IMR-90 (cell line): ENCODE measurements around the gene CNIH1. TPM values are rescaled to one million over a fixed set of nuclear protein-coding genes. Genes with fewer than 3 reads are reported as not detected.

Experiments
- ATAC-seq: fragments of 200-7000 bp; cut with Tn5 transposase; 2 replicates; pipeline ENCODE4 v1.9.1; 2020; ENCODE audit warnings: low read depth, mild to moderate bottlenecking, moderate library complexity
- BruUV-seq: library from RNA; stranded (reverse); fragments of 400-500 nt; replicated peaks from 2 replicates; lab custom pipeline; 2021; lab: Mats Ljungman, UMichigan
- CTCF ChIA-PET: fragments of 300-600 bp; formaldehyde crosslinking; extraction: SDS; loops from one replicate; lab custom pipeline; 2021; ENCODE audit warnings: antibody characterized with exemption; lab: Yijun Ruan, JAX
- POLR2A ChIA-PET: fragments of 300-600 bp; sonication (Branson Sonifier 250); formaldehyde crosslinking; loops from one replicate; lab custom pipeline; 2022; ENCODE audit warnings: antibody characterized with exemption; ENCODE audit not compliant: unreplicated experiment; lab: Charles Lee
- DNase-seq: peaks from one replicate; pipeline ENCODE4 v3.0.0; 2013
- H2AFZ ChIP-seq: replicated peaks from 2 replicates; pipeline ENCODE3; 2013; ENCODE audit warnings: low read length, mild to moderate bottlenecking; ENCODE audit not compliant: poor library complexity
- H2AK5ac ChIP-seq: 2 replicates; pipeline ENCODE4 v1.6.1; 2013; ENCODE audit warnings: low read depth, low read length, inconsistent platforms
- H2AK9ac ChIP-seq: replicated peaks from 2 replicates; pipeline ENCODE3; 2013; ENCODE audit warnings: mild to moderate bottlenecking, low read depth, low read length, moderate library complexity; ENCODE audit not compliant: poor library complexity
- H2BK120ac ChIP-seq: 2 replicates; pipeline ENCODE4 v1.6.1; 2013; ENCODE audit warnings: low read depth, low read length, inconsistent platforms
- H2BK15ac ChIP-seq: 3 replicates; pipeline ENCODE4 v1.6.1; 2013; ENCODE audit warnings: low read depth, low read length, inconsistent platforms
- H2BK20ac ChIP-seq: 2 replicates; pipeline ENCODE4 v1.6.1; 2013; ENCODE audit warnings: low read depth, mild to moderate bottlenecking, inconsistent platforms, low read length, moderate library complexity
- H2BK5ac ChIP-seq: 2 replicates; pipeline ENCODE4 v1.6.1; 2013; ENCODE audit warnings: mild to moderate bottlenecking, low read depth, low read length, inconsistent platforms; ENCODE audit not compliant: poor library complexity, severe bottlenecking
- H3K14ac ChIP-seq: replicated peaks from 2 replicates; pipeline ENCODE4 v1.6.1; 2013; ENCODE audit warnings: low read depth, low read length, inconsistent platforms
- H3K18ac ChIP-seq: 2 replicates; pipeline ENCODE4 v1.6.1; 2013; ENCODE audit warnings: low read depth, low read length, control low read depth
- H3K23ac ChIP-seq: 2 replicates; pipeline ENCODE4 v1.6.1; 2013; ENCODE audit warnings: low read depth, low read length, inconsistent platforms
- H3K27ac ChIP-seq: 2 replicates; pipeline ENCODE4 v1.5.1; 2013; ENCODE audit warnings: mild to moderate bottlenecking, control low read depth, low read length; ENCODE audit not compliant: insufficient read depth
- H3K27me3 ChIP-seq: 2 replicates; pipeline ENCODE4 v1.6.1; 2013; ENCODE audit warnings: low read length; ENCODE audit not compliant: control insufficient read depth, insufficient read depth
- H3K36me3 ChIP-seq: 2 replicates; pipeline ENCODE4 v1.6.1; 2013; ENCODE audit warnings: low read length, mixed read lengths; ENCODE audit not compliant: control insufficient read depth, insufficient read depth
- H3K4ac ChIP-seq: 2 replicates; pipeline ENCODE4 v1.6.1; 2013; ENCODE audit warnings: low read depth, low read length, inconsistent platforms
- H3K4me1 ChIP-seq: 2 replicates; pipeline ENCODE4 v1.6.1; 2013; ENCODE audit warnings: low read length, mixed read lengths; ENCODE audit not compliant: control insufficient read depth, insufficient read depth
- H3K4me2 ChIP-seq: 2 replicates; pipeline ENCODE4 v1.6.1; 2013; ENCODE audit warnings: low read depth, mild to moderate bottlenecking, control low read depth, low read length, moderate library complexity
- H3K4me3 ChIP-seq: 2 replicates; pipeline ENCODE4 v1.5.1; 2013; ENCODE audit warnings: low read depth, mild to moderate bottlenecking, control low read depth, low read length, moderate library complexity; ENCODE audit not compliant: insufficient read depth
- H3K56ac ChIP-seq: 2 replicates; pipeline ENCODE4 v1.6.1; 2013; ENCODE audit warnings: low read length, inconsistent platforms; ENCODE audit not compliant: insufficient read depth; ENCODE audit errors: extremely low read depth
- H3K79me1 ChIP-seq, 2 experiments: 2 replicates each; pipeline ENCODE4 v1.6.1; 2013; ENCODE audit warnings: low read length in 2 of 2, inconsistent platforms in 1 of 2, low read depth in 1 of 2
- H3K9ac ChIP-seq: 2 replicates; pipeline ENCODE4 v1.6.1; 2013; ENCODE audit warnings: low read depth, low read length, control low read depth
- H3K9me1 ChIP-seq: 2 replicates; pipeline ENCODE4 v1.6.1; 2013; ENCODE audit warnings: low read length, inconsistent platforms; ENCODE audit not compliant: insufficient read depth
- H3K9me3 ChIP-seq: 2 replicates; pipeline ENCODE4 v1.6.1; 2013; ENCODE audit warnings: low read length; ENCODE audit not compliant: control insufficient read depth, insufficient read depth
- H4K20me1 ChIP-seq: 2 replicates; pipeline ENCODE4 v1.6.1; 2013; ENCODE audit warnings: low read length, inconsistent platforms; ENCODE audit not compliant: insufficient read depth
- H4K5ac ChIP-seq: 2 replicates; pipeline ENCODE4 v1.6.1; 2013; ENCODE audit warnings: mild to moderate bottlenecking, low read depth, low read length, control low read depth
- H4K8ac ChIP-seq, 2 experiments: 2 replicates each; pipeline ENCODE4 v1.6.1; 2013; ENCODE audit warnings: low read depth in 2 of 2, low read length in 2 of 2, control low read depth in 1 of 2, inconsistent platforms in 1 of 2
- H4K91ac ChIP-seq: 2 replicates; pipeline ENCODE4 v1.6.1; 2013; ENCODE audit warnings: low read depth, low read length, inconsistent platforms; ENCODE audit not compliant: insufficient read depth
- BHLHE40 ChIP-seq: fragments of 150-350 bp; IDR thresholded peaks from 2 replicates; pipeline ENCODE4 v1.6.1; 2016; ENCODE audit warnings: mild to moderate bottlenecking, low read depth, low read length
- CHD1 ChIP-seq: IDR thresholded peaks from 2 replicates; pipeline ENCODE4 v1.6.1; 2012; ENCODE audit warnings: low read depth, low read length, improper control_type of control experiment
- ELK1 ChIP-seq: fragments of 150-350 bp; IDR thresholded peaks from 2 replicates; pipeline ENCODE4 v1.6.1; 2016; ENCODE audit warnings: low read depth, mild to moderate bottlenecking, low read length, moderate library complexity, borderline replicate concordance
- MAZ ChIP-seq: IDR thresholded peaks from 2 replicates; pipeline ENCODE4 v1.6.1; 2012; ENCODE audit warnings: low read depth, mild to moderate bottlenecking, low read length, improper control_type of control experiment, moderate library complexity, borderline replicate concordance
- MXI1 ChIP-seq: IDR thresholded peaks from 2 replicates; pipeline ENCODE4 v1.6.1; 2012; ENCODE audit warnings: low read depth, mild to moderate bottlenecking, low read length, moderate library complexity, borderline replicate concordance
- NFE2L2 ChIP-seq: fragments of 150-350 bp; IDR thresholded peaks from 2 replicates; pipeline ENCODE4 v1.6.1; 2016; ENCODE audit warnings: low read depth, mild to moderate bottlenecking, low read length
- POLR2A ChIP-seq: IDR thresholded peaks from 2 replicates; pipeline ENCODE4 v1.6.1; 2012; ENCODE audit warnings: mild to moderate bottlenecking, low read depth, low read length
- RAD21 ChIP-seq: IDR thresholded peaks from 2 replicates; pipeline ENCODE4 v1.6.1; 2012; ENCODE audit warnings: low read length, improper control_type of control experiment
- WGBS, 2 experiments: methylation state at CpG; one replicate each; pipeline versions ENCODE4 v1.1.5 to v1.1.7; 2013; ENCODE audit warnings: missing lambda C conversion rate in 2 of 2; ENCODE audit not compliant: insufficient read length in 1 of 2; ENCODE audit errors: extremely low coverage in 2 of 2; 5-methylcytosine and 5-hydroxymethylcytosine counted together
- dilution Hi-C: fragments of 300-500 bp; cut with HindIII; formaldehyde crosslinking; loops from one replicate; pipeline ENCODE4 v1.14.3; 2018; ENCODE audit warnings: low sequenced_read_pairs; ENCODE audit not compliant: unreplicated experiment
- in situ Hi-C: fragments of 300-500 bp; cut with MboI; formaldehyde crosslinking; loops from 3 replicates; pipeline ENCODE4 v1.14.3; 2019; ENCODE audit warnings: low sequenced_read_pairs, inconsistent platforms, mixed read lengths
- intact Hi-C: fragments of 100-400 bp; cut with micrococcal nuclease; formaldehyde crosslinking; loops from 2 replicates; pipeline ENCODE4 v1.10.0; 2022
- polyA plus RNA-seq, 3 experiments: library from polyadenylated mRNA; depleted of rRNA; stranded (reverse); fragments of >200 nt; gene quantifications; 2 replicates each; pipeline ENCODE4 v1.2.3, GENCODE V29; 2012; ENCODE audit warnings: low replicate concordance in 1 of 3
- total RNA-seq: library from RNA; depleted of rRNA; stranded (reverse); fragments of >200 nt; gene quantifications from 2 replicates; pipeline ENCODE4 v1.2.3, GENCODE V29; 2012
- TF ChIP-seq, protein P1 (sequence below): conservative IDR thresholded peaks from 2 replicates; pipeline ENCODE4 v1.5.1; 2012; ENCODE audit warnings: mild to moderate bottlenecking, low read depth, low read length, improper control_type of control experiment

The CNIH1 gene
- total and polyA plus RNA-seq, 2 of the 4 experiments (the other 2 are of a cell fraction) = 244 to 284 TPM

- Histone ChIP-seq H3K27me3 (no peaks in the 10 kb centered on the region), H3K4me1 (peaks cover 2% of the 10 kb centered on the region; the same call in 1 of the 2 replicates), H4K5ac (no peak overlapping the region), H4K8ac (no peak overlapping the region), H3K9ac (no peak overlapping the region), H3K23ac (no peak overlapping the region), H3K36me3 (no peaks in the 10 kb centered on the region), H4K91ac (no peak overlapping the region), H2BK15ac (no peak overlapping the region), H3K79me1 (no peaks in the 10 kb centered on the region), H3K9me3 (no peaks in the 10 kb centered on the region), H2AK9ac (peak overlapping the region; percentile 19), H3K27ac (no peak overlapping the region), H3K4me3 (no peak overlapping the region), H3K4me2 (no peak overlapping the region), H3K4ac (no peak overlapping the region), H2AFZ (no peak overlapping the region), H3K9me1 (no peaks in the 10 kb centered on the region; the same call in 1 of the 2 replicates), H4K20me1 (no peaks in the 10 kb centered on the region), H3K14ac (0 out of 2 replicates have a peak overlapping the region, but pooled peaks have one; percentile 30), H3K18ac (no peak overlapping the region), H2AK5ac (no peak overlapping the region), H2BK20ac (no peak overlapping the region), H2BK120ac (no peak overlapping the region), H2BK5ac (no peak overlapping the region), H3K56ac (no peak overlapping the region)
- no peak for ATAC-seq
- TF ChIP-seq NFE2L2 = no peak
- no peak for TF ChIP-seq BHLHE40
- no peak for TF ChIP-seq POLR2A
- no peak for TF ChIP-seq ELK1
- TF ChIP-seq, protein P1, sequence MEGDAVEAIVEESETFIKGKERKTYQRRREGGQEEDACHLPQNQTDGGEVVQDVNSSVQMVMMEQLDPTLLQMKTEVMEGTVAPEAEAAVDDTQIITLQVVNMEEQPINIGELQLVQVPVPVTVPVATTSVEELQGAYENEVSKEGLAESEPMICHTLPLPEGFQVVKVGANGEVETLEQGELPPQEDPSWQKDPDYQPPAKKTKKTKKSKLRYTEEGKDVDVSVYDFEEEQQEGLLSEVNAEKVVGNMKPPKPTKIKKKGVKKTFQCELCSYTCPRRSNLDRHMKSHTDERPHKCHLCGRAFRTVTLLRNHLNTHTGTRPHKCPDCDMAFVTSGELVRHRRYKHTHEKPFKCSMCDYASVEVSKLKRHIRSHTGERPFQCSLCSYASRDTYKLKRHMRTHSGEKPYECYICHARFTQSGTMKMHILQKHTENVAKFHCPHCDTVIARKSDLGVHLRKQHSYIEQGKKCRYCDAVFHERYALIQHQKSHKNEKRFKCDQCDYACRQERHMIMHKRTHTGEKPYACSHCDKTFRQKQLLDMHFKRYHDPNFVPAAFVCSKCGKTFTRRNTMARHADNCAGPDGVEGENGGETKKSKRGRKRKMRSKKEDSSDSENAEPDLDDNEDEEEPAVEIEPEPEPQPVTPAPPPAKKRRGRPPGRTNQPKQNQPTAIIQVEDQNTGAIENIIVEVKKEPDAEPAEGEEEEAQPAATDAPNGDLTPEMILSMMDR = no peak
- TF ChIP-seq RAD21 = no peak
- no peak for TF ChIP-seq MAZ
- TF ChIP-seq CHD1 = no peak
- TF ChIP-seq MXI1 = no peak
- ChIA-PET CTCF (no interaction called here), POLR2A (no interaction called here)
- intact Hi-C loops (no loop called here), dilution Hi-C loops (no loop called here), in situ Hi-C loops (no loop called here)
- no TSS peak for BruUV-seq
- WGBS, 2 experiments = no CpG with 5 or more reads among the region's 7 CpGs
- DNase-seq = no peak
Measured at GRCh38 chr14:54451121-54451601, 10.0 kb upstream of the CNIH1 start.
